ENCODE measurements around the gene DNAH12.
"Not testable (repeated sequence)": the region's sequence is repeated elsewhere in the genome, so short reads cannot be mapped to it uniquely, and the experiment has no call there.

DNAH12 gene

DNA sequence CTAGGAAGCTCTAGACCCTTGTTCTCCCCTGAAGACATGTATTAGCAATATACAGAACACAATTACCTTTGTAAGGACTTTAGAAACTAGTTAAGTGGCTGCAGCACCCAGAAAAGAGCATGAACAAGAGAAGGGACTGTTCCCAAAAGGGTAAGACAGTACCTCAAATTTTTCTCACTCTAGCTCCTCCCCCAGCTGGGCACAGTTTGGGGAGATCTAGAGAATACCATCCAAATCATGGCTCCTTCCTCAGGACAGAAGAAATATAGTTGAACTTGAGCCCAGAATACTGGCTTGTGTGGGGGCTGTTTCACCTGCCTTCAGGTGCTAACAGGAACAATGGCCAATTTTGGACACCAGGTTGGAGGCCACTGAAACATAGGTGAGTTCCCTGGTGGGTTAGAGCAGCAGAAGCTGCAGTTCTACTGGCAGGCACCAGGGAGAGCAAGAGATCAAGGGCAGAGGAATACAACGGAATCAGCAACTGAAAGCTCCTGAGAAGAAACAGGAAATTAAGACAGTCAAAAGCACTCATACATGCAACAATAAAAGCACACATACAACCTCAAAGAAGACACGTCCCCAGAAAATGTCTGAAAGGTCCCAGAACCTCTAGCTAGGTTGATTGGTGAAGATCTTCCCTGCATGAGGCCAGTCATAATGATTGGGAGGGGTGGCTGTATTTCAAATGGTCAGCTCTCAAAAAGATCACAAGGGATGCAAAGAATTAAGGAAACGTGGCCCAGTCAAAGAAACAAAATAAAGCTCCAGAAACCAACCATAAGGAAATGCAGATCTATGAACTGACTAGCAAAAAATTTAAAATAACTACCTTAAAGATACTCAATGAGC is 146.7 kb downstream of the DNAH12 start:
- DNase-seq = peak; percentile 44

DNA sequence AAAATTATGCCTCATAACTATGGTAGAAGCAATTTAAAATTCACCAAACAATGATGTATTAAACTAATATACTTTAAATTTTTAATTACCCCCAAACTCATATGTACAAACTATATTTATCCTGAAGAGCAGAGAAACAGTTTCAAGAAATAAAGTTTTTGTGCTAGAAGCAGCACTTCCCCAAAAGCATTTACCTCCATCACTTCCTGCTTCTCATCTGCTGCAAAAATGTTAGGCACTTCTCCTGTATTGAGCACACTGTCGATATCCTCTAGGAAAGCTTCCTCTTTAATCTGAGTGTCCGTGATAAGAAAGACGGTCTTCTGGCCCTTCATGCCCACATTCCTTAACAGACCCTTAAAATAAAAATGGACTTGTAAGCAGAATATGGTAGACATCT is 150.2 kb downstream of the DNAH12 start:
- DNase-seq = no peak

DNA sequence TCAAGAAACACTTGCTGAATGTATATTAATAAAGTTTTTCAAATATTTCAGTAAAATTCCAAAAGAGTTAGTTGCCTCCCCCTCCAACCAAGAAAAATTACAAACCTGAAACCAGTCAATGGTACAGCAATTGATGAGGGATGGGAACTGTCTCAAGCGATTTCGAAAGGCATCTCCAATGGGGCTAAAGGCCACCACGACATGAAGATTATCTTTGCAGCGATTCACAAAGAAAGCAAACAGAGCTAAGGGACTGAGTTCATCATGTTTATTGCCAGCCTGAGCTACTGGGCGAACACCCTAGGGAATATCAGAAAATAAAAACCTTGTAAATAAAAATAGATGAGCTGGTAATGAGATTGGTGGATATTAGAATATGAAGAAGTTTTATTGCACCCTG is 152.4 kb downstream of the DNAH12 start:
- DNase-seq = no peak

DNA sequence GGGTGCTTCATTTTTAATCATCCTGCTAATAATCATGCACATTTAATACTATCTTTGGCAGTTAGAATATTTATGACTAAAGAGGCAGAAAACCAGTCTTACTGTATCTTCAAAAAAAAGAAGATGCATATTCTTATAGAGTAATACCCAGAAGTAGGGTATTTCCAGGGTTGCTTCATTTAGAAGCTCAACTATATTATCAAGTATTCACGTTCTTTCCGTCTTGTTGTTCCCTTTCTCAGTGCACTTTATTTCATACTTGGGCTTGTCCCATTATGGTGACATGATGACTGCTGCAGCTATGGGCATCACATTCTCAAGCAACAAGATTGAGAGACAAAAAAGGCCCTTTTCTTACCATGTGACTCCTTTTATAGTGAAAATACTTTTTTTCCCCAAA is 154.9 kb downstream of the DNAH12 start:
- no peak for DNase-seq

DNA sequence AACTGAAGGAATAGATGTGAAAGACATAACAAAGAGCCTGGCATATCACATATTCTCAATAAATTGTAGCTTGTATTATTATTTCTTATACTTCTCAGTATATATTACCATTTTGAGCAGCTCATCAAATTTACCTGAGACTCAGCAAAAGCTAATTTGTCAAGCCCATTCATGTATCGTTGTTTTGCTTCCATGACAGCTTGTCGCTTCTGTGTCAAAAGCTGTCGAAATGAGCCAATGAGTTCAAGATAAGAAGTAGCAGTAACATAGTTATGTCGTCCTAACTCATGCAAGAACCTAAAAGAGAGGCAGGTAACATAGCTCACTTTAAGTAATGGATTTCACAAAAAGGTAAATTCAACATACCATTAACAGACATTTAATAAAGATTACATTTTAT is 157.8 kb downstream of the DNAH12 start:
- DNase-seq = no peak

DNA sequence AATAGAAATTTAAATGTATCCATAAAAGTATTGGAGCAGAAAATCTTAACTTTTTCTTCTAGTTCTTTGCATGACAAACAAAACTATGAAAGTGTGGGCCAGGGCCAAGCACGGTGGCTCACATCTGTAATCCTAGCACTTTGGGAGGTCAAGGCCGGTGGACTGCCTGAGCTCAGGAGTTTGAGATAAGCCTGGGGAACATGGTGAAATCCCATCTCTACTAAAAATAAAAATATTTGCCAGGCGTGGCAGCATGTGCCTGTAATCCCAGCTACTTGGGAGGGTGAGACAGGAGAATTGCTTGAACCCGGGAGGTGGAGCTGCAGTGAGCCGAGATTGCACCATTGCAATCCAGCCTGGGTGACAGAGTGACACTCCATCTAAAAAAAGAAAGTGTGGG is 158.6 kb downstream of the DNAH12 start:
- no peak for DNase-seq

DNA sequence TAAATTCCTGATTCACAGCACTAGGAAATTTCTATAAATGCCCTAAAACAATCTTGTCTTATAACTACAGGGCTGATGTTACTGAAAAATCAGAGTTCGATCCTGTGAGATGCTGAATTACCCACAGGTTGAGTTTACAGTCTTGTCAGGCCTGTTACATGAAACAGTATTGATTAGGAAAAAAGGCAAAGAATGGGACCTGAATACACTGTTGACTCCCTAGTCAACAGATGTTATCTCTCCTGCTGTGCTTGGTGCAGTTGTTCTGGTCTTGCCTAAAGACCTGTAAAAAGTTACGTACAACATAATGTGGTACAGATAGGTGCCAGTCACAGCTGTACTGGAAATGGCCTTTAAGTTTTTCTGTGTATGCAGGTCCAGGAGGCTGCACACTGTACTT is 160.3 kb downstream of the DNAH12 start:
- DNase-seq = no peak

DNA sequence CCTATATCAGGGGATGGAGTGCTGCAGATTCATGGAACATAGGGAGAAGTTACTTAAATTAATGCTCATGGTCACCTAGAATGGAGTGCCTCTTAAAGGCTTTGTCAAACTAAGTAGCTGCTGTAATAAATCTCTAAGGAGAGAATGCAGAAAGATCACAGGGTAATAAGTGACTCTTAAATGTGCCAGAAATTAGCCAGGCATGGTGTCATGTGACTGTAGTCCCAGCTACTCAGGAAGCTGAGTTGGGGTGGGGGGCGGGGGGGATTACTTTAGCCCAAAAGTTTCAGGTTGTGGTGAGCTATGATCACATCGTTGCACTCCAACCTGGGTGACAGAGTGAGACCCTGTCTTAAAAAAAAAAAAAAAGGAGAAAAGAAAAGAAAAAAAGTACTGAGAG is 160.7 kb downstream of the DNAH12 start:
- DNase-seq = no peak

DNA sequence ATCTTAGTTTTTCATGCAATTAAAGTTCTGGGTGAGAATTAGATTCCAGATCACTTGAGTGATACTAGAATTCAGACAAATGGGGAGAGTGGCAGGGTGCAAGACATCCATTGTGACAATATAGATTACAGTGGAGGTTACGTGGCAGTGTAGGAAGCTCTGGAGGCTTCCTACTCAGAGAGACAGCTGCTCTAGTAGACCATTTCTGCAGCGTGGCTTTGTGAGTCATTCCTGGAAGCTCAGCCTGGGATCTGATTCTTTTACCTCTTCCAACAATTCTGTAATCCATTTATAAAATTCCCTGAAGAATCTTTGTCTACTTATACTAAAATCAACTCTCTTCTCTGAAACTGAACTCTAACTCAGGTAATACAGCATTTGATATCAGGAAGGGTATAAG is 161.2 kb downstream of the DNAH12 start:
- no peak for DNase-seq

DNA sequence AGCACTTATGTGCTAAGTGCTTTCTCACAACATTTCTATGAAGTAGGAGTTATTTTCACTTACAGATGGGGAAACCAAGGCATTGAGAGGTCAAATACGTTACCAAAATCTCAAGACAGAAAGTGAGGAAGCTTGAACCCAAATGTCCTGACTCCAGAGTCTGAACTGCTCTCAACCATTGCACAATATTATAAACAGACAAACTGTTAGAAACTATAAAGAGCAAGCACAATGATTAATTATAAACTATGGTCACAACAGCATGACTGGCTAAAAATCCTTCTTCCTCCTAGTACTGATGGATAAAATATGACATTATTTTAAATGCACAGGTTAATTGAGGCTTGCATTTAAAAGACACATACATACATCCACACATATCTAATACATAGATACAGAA is 173.8 kb downstream of the DNAH12 start:
- no peak for DNase-seq

DNA sequence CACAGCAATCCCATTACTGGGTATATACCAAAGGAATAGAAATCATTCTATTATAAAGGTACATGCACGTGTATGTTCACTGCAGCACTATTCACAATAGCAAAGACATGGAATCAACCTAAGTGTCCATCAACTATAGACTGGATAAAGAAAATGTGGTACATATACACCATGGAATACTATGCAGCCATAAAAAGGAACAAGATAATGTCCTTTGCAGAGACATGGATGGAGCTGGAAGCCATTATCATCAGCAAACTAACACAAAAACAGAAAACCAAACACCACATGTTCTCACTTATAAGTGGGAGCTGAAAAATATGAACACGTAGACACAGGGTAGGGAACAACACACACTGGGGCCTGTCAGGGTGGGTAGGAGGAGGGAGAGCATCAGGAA is 179.1 kb downstream of the DNAH12 start:
- not testable (repeated sequence) for DNase-seq

DNA sequence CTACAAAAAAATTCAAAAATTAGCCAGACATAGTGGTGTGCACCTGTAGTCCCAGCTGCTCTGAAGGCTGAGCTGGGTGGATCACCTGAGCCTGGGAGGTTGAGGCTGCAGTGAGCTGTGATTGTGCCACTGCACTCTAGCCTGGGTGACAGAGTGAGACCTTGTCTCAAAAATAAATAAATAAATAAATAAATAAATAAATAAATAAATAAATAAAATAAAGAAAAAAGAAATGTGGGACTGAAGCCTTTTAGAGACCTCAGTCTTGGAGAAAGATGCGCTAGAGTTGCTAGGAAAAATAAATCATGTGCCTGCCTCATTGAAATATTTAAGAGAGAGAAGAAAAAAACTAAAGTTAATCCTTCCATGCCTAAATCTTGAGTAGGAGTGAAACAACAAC is 187.9 kb downstream of the DNAH12 start:
- not testable (repeated sequence) for DNase-seq

DNA sequence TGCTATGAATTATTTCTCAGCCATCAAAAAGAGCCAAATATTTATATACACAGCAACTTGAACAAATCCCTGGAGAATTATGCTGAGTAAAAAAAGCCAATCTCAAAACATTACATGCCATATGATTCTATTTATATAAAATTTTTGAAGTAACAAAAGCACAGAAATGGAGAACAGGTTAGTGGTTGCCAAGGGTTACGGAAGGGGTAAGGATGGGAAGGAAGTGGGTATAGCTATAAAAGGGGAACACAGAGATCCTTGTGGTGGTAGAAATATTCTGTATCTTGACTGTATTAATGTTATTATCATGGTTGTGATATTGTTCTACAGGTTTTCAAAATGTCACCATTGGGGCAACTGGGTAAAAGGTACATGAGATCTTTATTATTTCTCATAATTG is 189.4 kb downstream of the DNAH12 start:
- DNase-seq = no peak

DNA sequence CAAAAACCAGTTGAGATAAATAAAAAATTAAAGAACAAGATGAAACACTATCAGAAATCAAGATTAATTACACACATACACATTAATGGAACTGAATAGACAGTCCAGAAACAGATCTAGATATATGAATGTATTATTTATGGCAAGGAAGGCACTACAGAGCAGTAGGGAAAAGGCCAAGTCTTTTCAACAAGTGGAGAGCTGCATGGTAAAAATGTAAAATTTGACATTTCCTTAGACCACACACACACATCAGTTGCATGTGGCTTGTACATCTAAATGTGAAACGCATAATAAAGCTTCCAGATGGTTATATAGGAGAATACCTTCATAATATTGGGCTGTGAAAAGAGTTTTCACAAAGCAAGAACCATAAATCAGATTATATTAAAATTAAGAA is 193.9 kb downstream of the DNAH12 start:
- DNase-seq = no peak

DNA sequence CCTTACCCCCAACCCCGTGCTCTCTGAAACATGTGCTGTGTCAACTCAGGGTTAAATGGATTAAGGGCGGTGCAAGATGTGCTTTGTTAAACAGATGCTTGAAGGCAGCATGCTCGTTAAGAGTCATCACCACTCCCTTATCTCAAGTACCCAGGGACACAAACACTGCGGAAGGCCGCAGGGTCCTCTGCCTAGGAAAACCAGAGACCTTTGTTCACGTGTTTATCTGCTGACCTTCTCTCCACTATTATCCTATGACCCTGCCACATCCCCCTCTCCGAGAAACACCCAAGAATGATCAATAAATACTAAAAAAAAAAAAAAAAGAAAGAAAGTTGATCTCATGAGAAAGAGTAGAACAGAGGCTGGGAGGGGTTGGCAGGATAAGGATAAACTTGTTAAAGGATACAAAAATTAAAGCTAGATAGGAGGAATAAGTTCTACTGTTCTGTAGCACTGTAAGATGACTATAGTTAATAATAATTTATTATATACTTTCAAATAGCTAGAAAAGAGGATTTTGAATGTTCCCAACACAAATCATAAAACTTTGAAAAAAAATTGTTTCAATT is 205.0 kb downstream of the DNAH12 start:
- not testable (repeated sequence) for DNase-seq

DNA sequence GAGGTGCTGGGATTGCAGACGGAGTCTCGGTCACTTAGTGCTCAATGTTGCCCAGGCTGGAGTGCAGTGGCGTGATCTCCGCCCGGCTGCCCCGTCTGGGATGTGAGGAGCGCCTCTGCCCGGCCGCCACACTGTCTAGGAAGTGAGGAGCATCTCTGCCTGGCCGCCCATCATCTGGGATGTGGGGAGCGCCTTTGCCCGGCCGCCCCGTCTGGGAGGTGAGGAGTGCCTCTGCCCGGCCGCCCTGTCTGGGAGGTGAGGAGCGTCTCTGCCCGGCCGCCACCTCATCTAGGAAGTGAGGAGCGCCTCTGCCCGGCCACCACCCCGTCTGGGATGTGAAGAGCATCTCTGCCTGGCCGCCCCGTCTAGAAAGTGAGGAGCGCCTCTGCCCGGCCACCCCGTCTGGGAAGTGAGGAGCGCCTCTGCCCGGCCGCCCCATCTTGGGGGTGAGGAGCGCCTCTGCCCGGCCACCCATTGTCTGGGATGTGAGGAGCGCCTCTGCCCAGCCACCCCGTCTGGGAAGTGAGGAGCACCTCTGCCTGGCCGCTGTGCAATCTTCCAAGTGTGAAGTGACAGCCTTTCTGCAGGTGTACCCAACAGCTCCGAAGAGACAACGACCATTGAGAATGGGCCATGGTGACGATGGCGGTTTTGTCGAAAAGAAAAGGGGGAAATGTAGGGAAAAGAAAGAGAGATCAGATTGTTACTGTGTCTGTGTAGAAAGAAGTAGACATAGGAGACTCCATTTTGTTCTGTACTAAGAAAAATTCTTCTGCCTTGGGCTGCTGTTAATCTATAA is 205.7 kb downstream of the DNAH12 start:
- not testable (repeated sequence) for DNase-seq

DNA sequence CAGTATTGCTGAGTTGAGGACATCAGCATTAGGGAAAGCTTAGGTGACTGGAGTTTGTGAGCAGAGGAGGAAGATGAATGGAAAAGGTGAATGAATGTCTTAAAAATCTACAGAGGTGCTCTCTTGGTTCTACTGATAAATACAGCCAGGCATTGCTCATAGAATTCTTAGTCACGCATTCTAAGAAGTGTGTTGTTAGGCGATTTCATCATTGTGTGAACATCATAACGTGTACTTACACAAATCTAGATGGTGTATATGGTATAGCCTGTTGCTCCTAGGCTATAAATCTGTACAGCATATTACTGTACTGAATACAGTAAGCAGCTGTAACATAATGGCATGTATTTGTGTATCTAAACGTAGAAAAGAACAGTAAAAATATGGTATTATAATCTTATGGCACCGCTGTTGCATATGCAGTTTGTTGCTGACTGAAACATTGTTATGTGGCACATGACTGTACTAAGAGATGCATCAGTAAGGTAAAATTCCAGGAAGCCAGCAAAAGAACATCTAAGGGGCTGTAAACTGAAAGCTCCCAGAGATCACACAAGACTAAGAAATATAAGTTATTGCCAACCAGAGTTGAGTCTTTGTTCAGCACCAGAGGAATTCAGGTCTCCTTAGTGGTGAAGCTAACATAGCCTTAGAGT is 208.7 kb downstream of the DNAH12 start:
- DNase-seq = no peak

DNA sequence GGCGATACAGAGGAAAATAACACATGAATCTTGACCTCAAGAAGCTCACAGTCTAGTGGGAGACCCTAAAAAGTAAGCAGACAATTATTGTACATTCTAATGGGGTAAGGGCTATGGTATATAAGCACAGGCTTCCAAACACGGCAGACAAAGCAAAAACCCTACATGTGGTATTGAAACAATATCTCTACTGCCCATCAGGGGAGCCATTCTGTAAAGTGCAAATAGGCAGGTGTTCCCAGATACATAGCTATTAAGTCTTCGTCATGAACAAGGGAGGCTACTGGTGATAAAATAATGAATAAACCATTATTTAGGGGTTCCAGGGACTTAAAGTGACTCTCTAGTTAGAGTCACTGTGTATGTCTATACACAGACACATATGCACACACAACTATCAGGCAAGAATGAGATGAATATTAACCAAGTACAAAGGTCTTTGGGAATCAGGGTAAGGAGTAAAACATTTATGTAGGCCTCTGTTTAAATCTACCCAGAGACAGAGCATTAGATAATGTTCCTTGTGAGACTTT is 213.0 kb downstream of the DNAH12 start:
- DNase-seq = no peak

DNA sequence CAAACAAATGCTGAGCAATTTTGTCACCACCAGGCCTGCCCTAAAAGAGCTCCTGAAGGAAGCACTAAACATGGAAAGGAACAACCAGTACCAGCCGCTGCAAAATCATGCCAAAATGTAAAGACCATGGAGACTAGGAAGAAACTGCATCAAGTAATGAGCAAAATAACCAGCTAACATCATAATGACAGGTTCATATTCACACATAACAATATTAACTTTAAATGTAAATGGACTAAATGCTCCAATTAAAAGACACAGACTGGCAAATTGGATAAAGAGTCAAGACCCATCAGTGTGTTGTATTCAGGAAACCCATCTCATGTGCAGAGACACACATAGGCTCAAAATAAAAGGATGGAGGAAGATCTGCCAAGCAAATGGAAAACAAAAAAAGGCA is 217.6 kb downstream of the DNAH12 start:
- DNase-seq = not testable (repeated sequence)

DNA sequence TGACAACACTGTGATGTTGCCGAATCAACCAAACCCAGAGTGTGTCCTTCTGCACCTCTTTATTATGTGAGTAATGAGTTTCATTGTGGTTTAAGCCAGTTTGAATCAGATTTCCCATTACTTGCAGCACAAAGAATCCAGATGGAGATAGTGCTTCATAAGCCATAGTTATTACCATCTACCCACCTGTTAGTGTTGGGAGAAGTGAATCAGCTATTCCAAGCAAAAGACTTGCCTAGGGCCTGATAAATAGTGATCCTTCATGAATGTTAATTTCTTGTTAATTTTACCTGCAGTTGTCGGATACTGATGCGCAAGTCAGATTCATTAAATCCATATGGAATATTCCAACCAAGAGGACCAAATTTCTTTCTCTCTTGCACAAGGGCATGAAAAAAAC is 229.9 kb downstream of the DNAH12 start:
- DNase-seq = no peak

DNA sequence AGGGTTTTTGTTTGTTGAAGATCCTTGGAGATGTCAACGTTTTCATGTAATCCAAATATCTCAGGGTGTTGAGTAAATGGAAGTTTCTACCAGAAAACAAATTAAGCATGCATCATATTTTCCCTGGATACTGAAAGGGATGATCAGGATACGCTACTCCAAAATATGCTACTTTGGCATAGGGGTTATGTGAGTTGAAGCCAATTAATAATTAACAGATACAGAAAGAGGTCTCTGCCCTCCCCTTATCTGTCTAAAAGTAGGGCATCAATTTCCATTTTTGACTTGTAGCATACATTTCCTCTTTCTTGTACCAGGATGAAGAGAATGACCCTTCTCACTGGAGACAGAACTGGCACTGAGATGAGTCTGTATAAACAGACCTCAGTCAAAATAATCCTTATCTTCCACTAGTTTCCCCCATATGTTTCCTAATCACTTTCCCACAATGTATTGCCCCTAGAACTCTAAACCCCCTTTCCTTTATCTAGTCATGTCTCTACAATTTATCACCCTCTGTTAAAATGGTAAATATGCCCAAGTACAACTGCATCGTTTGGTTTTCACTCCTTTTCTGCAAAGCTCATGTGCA is 234.3 kb downstream of the DNAH12 start:
- no peak for DNase-seq

DNA sequence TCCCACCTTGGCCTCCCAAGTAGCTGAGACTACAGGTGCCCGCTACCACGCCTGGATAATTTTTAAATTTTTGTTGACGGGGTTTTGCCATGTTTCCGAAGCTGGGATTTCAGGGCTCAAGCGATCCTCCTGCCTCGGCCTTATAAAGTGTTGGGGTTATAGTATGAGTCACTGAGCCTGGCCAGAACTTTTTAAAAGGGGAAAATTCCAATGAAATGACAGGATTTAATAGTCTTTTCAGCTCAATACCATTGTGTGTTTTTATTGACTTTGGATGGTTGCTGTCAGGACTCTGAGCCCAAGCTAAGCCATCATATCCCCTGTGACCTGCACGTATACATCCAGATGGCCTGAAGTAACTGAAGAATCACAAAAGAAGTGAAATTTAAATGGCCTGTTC is 240.6 kb downstream of the DNAH12 start:
- not testable (repeated sequence) for DNase-seq

DNA sequence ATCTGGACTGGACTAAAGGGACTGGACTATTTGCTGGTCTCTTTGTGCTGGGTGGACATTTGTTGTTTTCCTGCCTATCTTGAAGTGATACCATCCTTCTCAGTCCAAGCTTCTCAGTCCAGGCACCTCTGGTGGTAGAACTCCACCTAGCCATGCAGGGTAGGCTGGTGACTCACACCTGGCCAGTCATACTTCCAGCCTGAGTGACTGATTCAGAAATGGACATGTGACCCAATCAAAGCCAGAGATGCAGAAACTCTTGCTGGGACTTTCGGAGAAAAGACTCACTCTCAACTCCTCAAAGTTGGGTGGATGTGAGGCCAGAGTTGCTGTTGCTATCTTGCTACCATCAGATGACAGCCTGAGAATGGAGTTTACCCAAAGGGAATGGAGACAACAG is 246.1 kb downstream of the DNAH12 start:
- no peak for DNase-seq

All from stimulated activated CD4-positive, alpha-beta T cell treated with anti-CD3 and anti-CD28 coated beads, Interleukin-4, amount 100 ng/mL, for 1 hour (primary cell).